KMS-11 (cell line): Measurements from ENCODE around the gene SLC37A1.

Source experiments
- H2AFZ ChIP-seq: fragments of 200-600 bp; sonication (generic); 2 replicates; pipeline ENCODE4 v1.6.1; 2016; ENCODE audit warnings: antibody characterized with exemption, mixed run types, low read depth
- H3K27ac ChIP-seq: fragments of 200-600 bp; sonication (generic); 2 replicates; pipeline ENCODE4 v1.6.1; 2016; ENCODE audit warnings: mild to moderate bottlenecking, mixed run types
- H3K27me3 ChIP-seq: fragments of 200-600 bp; sonication (generic); 2 replicates; pipeline ENCODE4 v1.6.1; 2017; ENCODE audit warnings: mild to moderate bottlenecking, low read depth, mixed run types, moderate library complexity; ENCODE audit not compliant: insufficient read depth
- H3K36me3 ChIP-seq: fragments of 200-600 bp; sonication (generic); 2 replicates; pipeline ENCODE4 v1.6.1; 2017; ENCODE audit warnings: mild to moderate bottlenecking, mixed run types; ENCODE audit not compliant: insufficient read depth
- H3K4me1 ChIP-seq: fragments of 200-600 bp; sonication (generic); 2 replicates; pipeline ENCODE4 v1.6.1; 2016; ENCODE audit warnings: mild to moderate bottlenecking, low read depth, mixed run types; ENCODE audit not compliant: poor library complexity, severe bottlenecking
- H3K4me2 ChIP-seq: fragments of 200-600 bp; sonication (generic); 2 replicates; pipeline ENCODE4 v1.7.0; 2016; ENCODE audit warnings: mild to moderate bottlenecking, mixed run types
- H3K4me3 ChIP-seq: fragments of 200-600 bp; sonication (generic); IDR thresholded peaks from 2 replicates; pipeline ENCODE4 v1.6.1; 2017; ENCODE audit warnings: low read depth, low read length, mixed read lengths; ENCODE audit not compliant: insufficient read depth
- H3K79me2 ChIP-seq: fragments of 200-600 bp; sonication (generic); 2 replicates; pipeline ENCODE4 v1.6.1; 2016; ENCODE audit warnings: low read depth, mixed run types; ENCODE audit not compliant: insufficient read depth
- H3K9ac ChIP-seq: fragments of 200-600 bp; sonication (generic); 2 replicates; pipeline ENCODE4 v1.6.1; 2016; ENCODE audit warnings: mild to moderate bottlenecking, mixed run types
- H4K20me1 ChIP-seq: fragments of 200-600 bp; sonication (generic); 2 replicates; pipeline ENCODE4 v1.6.1; 2016; ENCODE audit warnings: mild to moderate bottlenecking, mixed run types; ENCODE audit not compliant: insufficient read depth
- TF ChIP-seq, protein P1 (sequence below): fragments of 200-600 bp; sonication (generic); conservative IDR thresholded peaks from 2 replicates; pipeline ENCODE4 v1.6.1; 2017; ENCODE audit warnings: low read depth, mild to moderate bottlenecking, antibody characterized with exemption, low read length, moderate library complexity, mixed read lengths

Gene SLC37A1

DNA sequence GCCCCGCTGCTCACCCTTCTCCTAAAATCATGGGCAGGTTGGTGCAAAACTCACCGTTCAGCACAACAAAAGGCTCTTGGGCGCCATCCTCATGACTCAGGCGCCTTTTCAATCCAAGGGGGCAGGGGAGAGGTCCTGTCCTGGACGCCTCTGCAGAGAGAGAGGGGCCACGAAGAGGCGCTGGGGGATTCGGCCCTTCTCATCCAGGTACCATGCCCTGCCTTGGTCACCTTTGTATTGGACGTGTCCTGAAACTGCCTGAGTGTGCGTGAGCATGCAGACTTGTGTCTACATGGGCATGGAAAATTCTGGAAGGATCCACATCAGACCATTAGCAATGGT is 53.5 kb downstream of the SLC37A1 start:
- H3K27me3 ChIP-seq = no peaks in the 10 kb centered on the region
- H3K9ac ChIP-seq = no peak overlapping the region
- H3K79me2 ChIP-seq = no peaks in the 10 kb centered on the region
- no peak overlapping the region for H2AFZ ChIP-seq
- TF ChIP-seq, protein P1, sequence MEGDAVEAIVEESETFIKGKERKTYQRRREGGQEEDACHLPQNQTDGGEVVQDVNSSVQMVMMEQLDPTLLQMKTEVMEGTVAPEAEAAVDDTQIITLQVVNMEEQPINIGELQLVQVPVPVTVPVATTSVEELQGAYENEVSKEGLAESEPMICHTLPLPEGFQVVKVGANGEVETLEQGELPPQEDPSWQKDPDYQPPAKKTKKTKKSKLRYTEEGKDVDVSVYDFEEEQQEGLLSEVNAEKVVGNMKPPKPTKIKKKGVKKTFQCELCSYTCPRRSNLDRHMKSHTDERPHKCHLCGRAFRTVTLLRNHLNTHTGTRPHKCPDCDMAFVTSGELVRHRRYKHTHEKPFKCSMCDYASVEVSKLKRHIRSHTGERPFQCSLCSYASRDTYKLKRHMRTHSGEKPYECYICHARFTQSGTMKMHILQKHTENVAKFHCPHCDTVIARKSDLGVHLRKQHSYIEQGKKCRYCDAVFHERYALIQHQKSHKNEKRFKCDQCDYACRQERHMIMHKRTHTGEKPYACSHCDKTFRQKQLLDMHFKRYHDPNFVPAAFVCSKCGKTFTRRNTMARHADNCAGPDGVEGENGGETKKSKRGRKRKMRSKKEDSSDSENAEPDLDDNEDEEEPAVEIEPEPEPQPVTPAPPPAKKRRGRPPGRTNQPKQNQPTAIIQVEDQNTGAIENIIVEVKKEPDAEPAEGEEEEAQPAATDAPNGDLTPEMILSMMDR = no peak
- H3K4me2 ChIP-seq = no peak overlapping the region
- H3K4me1 ChIP-seq = no peaks in the 10 kb centered on the region
- no peak overlapping the region for H3K27ac ChIP-seq
- no peaks in the 10 kb centered on the region for H4K20me1 ChIP-seq
- no peaks in the 10 kb centered on the region for H3K36me3 ChIP-seq
- no peak overlapping the region for H3K4me3 ChIP-seq

DNA sequence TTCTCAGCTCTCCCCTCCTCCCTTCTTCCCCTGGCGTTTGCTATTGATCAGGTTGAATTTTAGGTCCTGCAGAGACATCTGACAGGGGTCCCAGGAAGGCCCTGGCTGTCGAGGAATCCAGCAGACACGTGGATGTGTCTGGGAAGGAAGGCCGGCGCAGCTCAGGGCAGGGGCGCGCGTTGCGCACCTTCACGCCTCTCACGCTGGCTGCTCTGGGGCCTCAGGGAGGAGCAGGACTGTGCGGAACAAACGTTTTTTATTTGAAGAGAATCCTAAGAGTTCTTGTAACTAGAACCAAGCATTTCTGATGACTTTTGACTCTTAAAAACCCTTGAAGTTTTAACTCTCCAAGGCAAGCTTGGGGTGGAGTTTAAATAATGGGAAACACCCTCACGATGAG is 54.2 kb downstream of the SLC37A1 start:
- Histone ChIP-seq H3K27me3 (no peaks in the 10 kb centered on the region), H3K79me2 (no peaks in the 10 kb centered on the region), H2AFZ (no peak overlapping the region), H3K4me2 (no peak overlapping the region), H3K27ac (no peak overlapping the region), H4K20me1 (no peaks in the 10 kb centered on the region), H3K4me3 (no peak overlapping the region), H3K9ac (no peak overlapping the region), H3K4me1 (no peaks in the 10 kb centered on the region), H3K36me3 (no peaks in the 10 kb centered on the region)
- TF ChIP-seq, protein P1 = no peak

DNA sequence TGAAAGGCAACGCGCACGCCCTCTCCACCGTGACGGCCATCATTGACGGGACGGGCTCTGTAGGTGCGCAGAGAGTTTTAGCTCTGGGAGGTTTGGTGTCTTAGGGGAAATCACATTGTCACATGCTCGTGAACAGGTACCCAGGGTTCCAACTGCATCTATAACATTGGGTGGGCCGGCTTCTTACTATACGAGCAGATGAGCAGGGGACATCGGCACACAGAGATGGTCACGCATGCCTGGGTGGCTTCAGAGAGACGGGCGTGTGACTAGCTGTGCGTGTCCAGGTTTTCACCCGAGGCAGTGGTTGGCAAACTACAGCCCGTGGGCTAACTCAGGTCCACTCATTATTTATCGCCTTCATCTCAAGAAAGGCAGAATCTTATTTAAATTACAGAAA is 54.7 kb downstream of the SLC37A1 start:
- Histone ChIP-seq H3K79me2 (no peaks in the 10 kb centered on the region), H3K4me1 (no peaks in the 10 kb centered on the region), H3K4me2 (no peak overlapping the region), H4K20me1 (no peaks in the 10 kb centered on the region), H3K36me3 (no peaks in the 10 kb centered on the region), H2AFZ (no peak overlapping the region), H3K27ac (no peak overlapping the region), H3K27me3 (no peaks in the 10 kb centered on the region), H3K9ac (no peak overlapping the region), H3K4me3 (no peak overlapping the region)
- TF ChIP-seq, protein P1 = no peak

DNA sequence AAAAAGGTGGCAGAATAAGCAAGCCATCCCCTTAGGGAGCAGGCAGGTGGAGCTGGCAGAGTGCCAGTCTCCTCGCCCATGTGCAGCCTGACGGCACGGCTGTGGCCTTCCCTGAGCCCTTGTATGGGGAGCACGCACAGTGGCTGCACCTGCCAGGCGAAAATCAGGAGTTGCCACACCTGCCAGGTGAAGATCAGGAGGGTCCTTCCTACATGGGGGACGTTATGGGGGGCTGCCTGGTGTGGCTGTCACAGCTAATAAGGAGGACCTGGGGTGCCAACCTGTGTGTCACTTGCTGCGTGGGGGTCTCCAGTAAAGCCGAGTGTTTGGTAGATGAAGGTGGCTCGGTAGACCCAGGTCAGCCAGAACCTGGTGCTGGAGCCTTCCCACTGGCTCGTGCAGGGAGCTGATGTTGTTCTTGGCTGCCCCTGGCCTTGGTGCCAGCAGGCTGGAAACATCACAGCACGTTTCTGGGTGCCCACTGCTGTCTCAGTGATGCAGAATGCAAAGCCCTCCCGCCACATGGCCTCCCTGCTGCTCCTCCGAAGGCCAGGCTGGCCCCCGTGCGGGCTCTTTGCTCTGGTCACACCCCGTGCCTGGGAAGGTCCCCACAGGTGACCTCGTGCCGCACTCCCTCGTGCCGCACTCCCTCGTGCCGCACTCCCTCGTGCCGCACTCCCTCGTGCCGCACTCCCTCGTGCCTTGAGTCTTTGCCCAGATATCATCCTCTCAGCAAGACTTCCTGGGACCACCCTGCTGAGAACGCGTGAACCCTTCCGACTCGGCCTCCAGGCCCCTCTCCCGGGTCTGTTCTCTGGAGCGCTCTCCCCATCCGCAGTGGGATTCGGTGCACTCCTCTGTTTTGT is 55.4 kb downstream of the SLC37A1 start:
- Histone ChIP-seq H3K27me3 (no peaks in the 10 kb centered on the region), H3K36me3 (no peaks in the 10 kb centered on the region), H3K79me2 (no peaks in the 10 kb centered on the region), H4K20me1 (no peaks in the 10 kb centered on the region), H3K27ac (no peak overlapping the region), H3K4me2 (no peak overlapping the region), H3K9ac (no peak overlapping the region), H3K4me3 (no peak overlapping the region), H3K4me1 (no peaks in the 10 kb centered on the region), H2AFZ (no peak overlapping the region)
- TF ChIP-seq, protein P1 = no peak
